ENCODE measurements around the gene CES2. TPM values are rescaled to one million over a fixed set of nuclear protein-coding genes. Genes with fewer than 3 reads are reported as not detected.
A peak's percentile ranks its signal among the peaks of the same experiment; 100 is the strongest.

CES2 gene, protein sequence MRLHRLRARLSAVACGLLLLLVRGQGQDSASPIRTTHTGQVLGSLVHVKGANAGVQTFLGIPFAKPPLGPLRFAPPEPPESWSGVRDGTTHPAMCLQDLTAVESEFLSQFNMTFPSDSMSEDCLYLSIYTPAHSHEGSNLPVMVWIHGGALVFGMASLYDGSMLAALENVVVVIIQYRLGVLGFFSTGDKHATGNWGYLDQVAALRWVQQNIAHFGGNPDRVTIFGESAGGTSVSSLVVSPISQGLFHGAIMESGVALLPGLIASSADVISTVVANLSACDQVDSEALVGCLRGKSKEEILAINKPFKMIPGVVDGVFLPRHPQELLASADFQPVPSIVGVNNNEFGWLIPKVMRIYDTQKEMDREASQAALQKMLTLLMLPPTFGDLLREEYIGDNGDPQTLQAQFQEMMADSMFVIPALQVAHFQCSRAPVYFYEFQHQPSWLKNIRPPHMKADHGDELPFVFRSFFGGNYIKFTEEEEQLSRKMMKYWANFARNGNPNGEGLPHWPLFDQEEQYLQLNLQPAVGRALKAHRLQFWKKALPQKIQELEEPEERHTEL
- total RNA-seq, result 10 to 100 TPM; 15.0 to 51.0 (median 26.0) TPM

DNA sequence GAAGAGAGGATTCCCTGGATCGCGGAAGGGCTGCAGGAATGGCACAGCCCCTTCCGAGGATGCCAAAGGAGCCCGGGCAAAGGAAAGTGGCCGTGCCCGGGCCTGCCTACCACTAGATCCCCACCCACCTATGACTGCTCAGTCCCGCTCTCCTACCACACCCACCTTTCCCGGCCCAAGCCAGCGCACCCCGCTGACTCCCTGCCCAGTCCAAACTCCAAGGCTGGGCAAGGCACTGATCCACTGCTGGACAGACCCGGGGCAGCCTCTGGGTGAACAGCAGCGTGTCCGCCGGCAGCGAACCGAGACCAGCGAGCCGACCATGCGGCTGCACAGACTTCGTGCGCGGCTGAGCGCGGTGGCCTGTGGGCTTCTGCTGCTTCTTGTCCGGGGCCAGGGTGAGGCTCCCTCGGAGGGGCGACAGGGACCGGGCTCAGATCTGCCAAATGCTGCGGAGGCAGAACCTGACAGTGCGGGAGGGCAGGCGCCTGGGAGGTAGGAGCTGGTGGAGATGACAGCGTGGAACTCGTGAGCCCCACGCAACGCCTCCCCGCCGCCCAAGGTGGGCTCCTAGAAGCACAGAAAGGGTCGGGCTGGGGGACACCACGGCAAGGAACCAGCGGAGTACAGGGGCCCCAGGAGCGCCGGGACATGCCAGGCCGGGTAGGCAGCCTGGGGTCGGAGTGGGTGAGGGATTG lies at the start of gene CES2:
CES2 (plus strand) TSS at position 203 of the 698 bp plus-strand sequence; CDS start at position 323, 120 bp downstream.
- intact Hi-C loops (cut with DNase I; ENCODE audit: low total_unique reads), result no loop called here
- no peaks in the 10 kb centered on the region for H3K9me3 ChIP-seq
- H3K27ac ChIP-seq, result peak within 1 kb of the TSS; percentile 91 to 93
- TF ChIP-seq POLR2A (IDR thresholded peaks at IDR 0.05), result no peak
- TF ChIP-seq CTCF (IDR thresholded peaks at IDR 0.05), result no peak
- no peaks in the 10 kb centered on the region for H3K36me3 ChIP-seq
- no peaks in the 10 kb centered on the region for H3K27me3 ChIP-seq
- DNase-seq, result no peak
- peaks cover 0 to 29% of the 10 kb centered on the region in 2 donors for H3K4me1 ChIP-seq
- H3K4me3 ChIP-seq, result peak within 1 kb of the TSS; percentile 78 to 94

DNA sequence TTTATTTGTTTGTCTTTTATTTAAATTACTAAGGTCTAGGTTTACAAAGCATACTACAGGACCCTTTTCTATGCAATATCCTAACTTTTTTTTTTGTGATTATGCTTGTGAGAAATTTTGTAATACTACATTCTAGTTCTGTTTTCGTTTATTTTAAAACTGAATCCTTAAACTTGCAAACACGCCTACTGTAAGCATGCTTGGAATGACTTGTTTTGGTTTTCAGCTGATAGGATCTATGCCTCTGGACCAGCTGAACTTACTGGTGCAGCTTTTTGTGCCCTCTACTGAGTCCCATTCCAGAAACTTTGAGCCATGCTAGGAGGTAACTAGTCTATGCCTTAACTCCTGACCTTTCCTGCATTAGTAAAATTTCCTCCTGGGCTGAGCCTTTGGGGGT lies 49.0 kb upstream of the CES2 start:
- no peaks in the 10 kb centered on the region for H3K36me3 ChIP-seq
- no peaks in the 10 kb centered on the region for H3K27me3 ChIP-seq
- peaks cover 0 to 4% of the 10 kb centered on the region in 2 donors for H3K4me1 ChIP-seq
- TF ChIP-seq POLR2A (IDR thresholded peaks at IDR 0.05) (no peak), CTCF (IDR thresholded peaks at IDR 0.05) (no peak)
- H3K4me3 ChIP-seq, result no peak overlapping the region
- intact Hi-C loops (cut with DNase I; ENCODE audit: low total_unique reads), result no loop called here
- H3K27ac ChIP-seq, result no peak overlapping the region
- DNase-seq, result no peak
- no peaks in the 10 kb centered on the region for H3K9me3 ChIP-seq

- Histone ChIP-seq H3K27me3 (no peaks in the 10 kb centered on the region), H3K9me3 (no peaks in the 10 kb centered on the region), H3K36me3 (no peaks in the 10 kb centered on the region), H3K4me1 (no peaks in the 10 kb centered on the region), H3K4me3 (no peak overlapping the region), H3K27ac (no peak overlapping the region)
- no peak for DNase-seq
- intact Hi-C loops (cut with DNase I; ENCODE audit: low total_unique reads), result no loop called here
- TF ChIP-seq POLR2A (IDR thresholded peaks at IDR 0.05) (no peak), CTCF (IDR thresholded peaks at IDR 0.05) (no peak)
Observed at GRCh38 chr16:66886914-66887313, 48.4 kb upstream of the CES2 start.

DNA sequence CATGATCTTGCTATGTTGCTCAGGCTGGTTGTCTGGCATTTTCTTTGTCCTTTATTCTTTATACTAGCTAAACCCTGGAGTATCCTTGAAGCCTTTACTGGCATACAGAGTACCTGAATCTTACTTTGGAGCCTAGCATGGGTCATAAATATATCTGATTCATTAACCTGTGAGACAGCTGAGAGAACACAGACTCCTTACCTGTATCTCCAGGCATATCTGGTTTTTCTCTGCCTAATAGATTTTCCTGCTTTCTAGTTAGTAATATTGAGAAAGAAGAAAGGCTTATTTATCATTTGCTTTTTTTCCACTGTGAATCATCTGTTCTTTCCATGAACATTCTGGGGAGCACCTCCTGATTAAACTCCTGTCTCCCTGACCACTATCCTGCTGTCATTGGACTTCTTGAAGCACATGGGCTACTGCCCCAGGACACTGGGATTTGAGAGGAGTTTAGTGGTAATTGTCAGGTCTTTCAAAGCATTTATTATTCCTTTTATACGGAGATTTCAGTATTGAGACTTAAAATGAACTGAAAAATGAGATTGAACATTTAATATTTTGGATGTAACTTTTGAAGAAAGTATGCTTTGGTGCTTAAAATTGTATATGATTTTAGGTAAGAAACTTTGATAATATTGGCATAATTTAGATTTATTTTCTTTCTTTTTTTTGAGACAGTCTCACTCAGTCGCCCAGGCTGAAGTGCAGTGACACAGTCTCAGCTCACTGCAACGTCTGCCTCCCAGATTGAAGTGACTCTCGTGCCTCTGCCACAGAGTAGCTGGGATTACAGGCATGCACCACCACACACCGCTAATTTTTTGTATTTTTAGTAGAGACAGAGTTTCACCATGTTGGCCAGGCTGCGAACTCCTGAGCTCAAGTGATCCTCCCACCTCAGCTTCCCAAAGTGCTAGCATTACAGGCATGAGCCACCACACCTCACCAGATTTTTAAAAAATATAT lies 46.4 kb upstream of the CES2 start:
- no peaks in the 10 kb centered on the region for H3K9me3 ChIP-seq
- no peaks in the 10 kb centered on the region for H3K27me3 ChIP-seq
- no peaks in the 10 kb centered on the region for H3K36me3 ChIP-seq
- no peak for TF ChIP-seq CTCF (IDR thresholded peaks at IDR 0.05)
- TF ChIP-seq POLR2A (IDR thresholded peaks at IDR 0.05), result no peak
- DNase-seq, result no peak
- no peak overlapping the region for H3K4me3 ChIP-seq
- H3K4me1 ChIP-seq, result no peaks in the 10 kb centered on the region
- H3K27ac ChIP-seq, result peak overlapping the region in 1 of 2 donors; percentile 48
- intact Hi-C loops (cut with DNase I; ENCODE audit: low total_unique reads), result no loop called here
